ENCODE measurements around the gene ISX. TPM values are rescaled to one million over a fixed set of nuclear protein-coding genes. Genes with fewer than 3 reads are reported as not detected.
A peak's percentile ranks its signal among the peaks of the same experiment; 100 is the strongest.

Gene ISX
- total and polyA plus RNA-seq, 9 of the 15 experiments (the other 6 are each of a cell fraction or from before 2014, with no cell fraction given): 0.03 to 0.36 (median 0.07) TPM

GRCh38 chr22:35111244-35111643, 45.3 kb downstream of the ISX start:
- H3K9ac ChIP-seq (ENCODE audit: insufficient read depth in 1 of 2, low read depth in 2 of 2, low read length in 2 of 2): no peak overlapping the region
- in situ Hi-C loops (cut with MboI) (no loop called here), intact Hi-C loops (cut with micrococcal nuclease) (no loop called here)
- FAIRE-seq (no peak), ATAC-seq (no peak), DNase-seq (ENCODE audit: extremely low read depth in 1 of 4, low spot score in 3 of 4) (no peak)
- H3K4me2 ChIP-seq (ENCODE audit: insufficient read depth, low read length): no peak overlapping the region
- 0 out of 2 replicates have a peak, but pooled peaks have one; percentile 10 for TF ChIP-seq CEBPB (tag; IDR thresholded peaks at IDR 0.05)
- TF ChIP-seq HES1 (IDR thresholded peaks at IDR 0.05; ENCODE audit: low read depth): no peak
- peak; percentile 29; the same call in 1 of the 2 replicates for TF ChIP-seq ATF3 (IDR thresholded peaks at IDR 0.05)
- TF ChIP-seq ATF3 (CRISPR knock-in tag; conservative IDR thresholded peaks at IDR 0.05): no peak
- H3K27me3 ChIP-seq (ENCODE audit: control insufficient read depth in 2 of 2, insufficient read depth in 2 of 2, low read length in 2 of 2): no peaks in the 10 kb centered on the region
- H2AFZ ChIP-seq (ENCODE audit: low read depth, low read length): no peak overlapping the region
- no peaks in the 10 kb centered on the region for H3K4me1 ChIP-seq (replicated peaks in 1 of 2; ENCODE audit: control insufficient read depth in 2 of 2, insufficient read depth in 2 of 2, low read length in 2 of 2)
- H3K4me3 ChIP-seq: no peak overlapping the region
- no peaks in the 10 kb centered on the region; the same call in 1 of the 2 replicates for H3K9me3 ChIP-seq (replicated peaks; ENCODE audit: control insufficient read depth, insufficient read depth, low read depth, low read length)
- CTCF ChIA-PET (ENCODE audit: low intra/inter-chr PET ratio): no interaction called here
- H3K36me3 ChIP-seq (ENCODE audit: control insufficient read depth, insufficient read depth, low read length): no peaks in the 10 kb centered on the region
- POLR2A ChIA-PET: interaction anchor here (1.4 kb wide), 1 partner anchor 8 kb away, joined by 3 read pairs; no protein-coding TSS in a partner anchor
- whole genome bisulfite sequencing (ENCODE audit: insufficient coverage, low coverage, missing lambda C conversion rate): 63% methylated on average over 3 of the region's 3 CpGs
- no TSS peak for BruUV-seq (replicated peaks)
- no peaks in the 10 kb centered on the region for H4K20me1 ChIP-seq (replicated peaks; ENCODE audit: control insufficient read depth, insufficient read depth, low read length)
- no peak overlapping the region for H3K27ac ChIP-seq (ENCODE audit: extremely low read depth, low read depth, low read length)
- H3K9me1 ChIP-seq (ENCODE audit: control insufficient read depth, insufficient read depth, low read length): no peaks in the 10 kb centered on the region
- H3K79me2 ChIP-seq (ENCODE audit: control insufficient read depth, insufficient read depth, low read length): no peaks in the 10 kb centered on the region

GRCh38 chr22:35113341-35113740, 47.4 kb downstream of the ISX start:
- TF ChIP-seq BRCA1 (IDR thresholded peaks at IDR 0.05) (no peak), BRCA1 (CRISPR knock-in tag; IDR thresholded peaks at IDR 0.05) (no peak), THAP7 (CRISPR knock-in tag; IDR thresholded peaks at IDR 0.05) (no peak), ZNF316 (IDR thresholded peaks at IDR 0.05) (no peak), CGGBP1 (CRISPR knock-in tag; IDR thresholded peaks at IDR 0.05) (no peak), ZNF41 (CRISPR knock-in tag; conservative IDR thresholded peaks at IDR 0.05) (no peak), ZFP36 (IDR thresholded peaks at IDR 0.05; ENCODE audit: low read depth, low read length, partially characterized antibody) (no peak), ZNF197 (CRISPR knock-in tag; IDR thresholded peaks at IDR 0.05; ENCODE audit: low read depth) (no peak), ZNF740 (CRISPR knock-in tag; IDR thresholded peaks at IDR 0.05) (no peak), ZNF740 (tag; IDR thresholded peaks at IDR 0.05) (no peak), IRF2 (CRISPR knock-in tag; IDR thresholded peaks at IDR 0.05) (no peak)

More at GRCh38 chr22:35113341-35113740, 47.4 kb downstream of the ISX start:
- Histone ChIP-seq H3K79me2 (ENCODE audit: control insufficient read depth, insufficient read depth, low read length) (no peaks in the 10 kb centered on the region), H3K9me1 (ENCODE audit: control insufficient read depth, insufficient read depth, low read length) (no peaks in the 10 kb centered on the region), H4K20me1 (replicated peaks; ENCODE audit: control insufficient read depth, insufficient read depth, low read length) (no peaks in the 10 kb centered on the region), H3K4me1 (replicated peaks in 1 of 2; ENCODE audit: control insufficient read depth in 2 of 2, insufficient read depth in 2 of 2, low read length in 2 of 2) (no peaks in the 10 kb centered on the region), H3K9ac (ENCODE audit: insufficient read depth in 1 of 2, low read depth in 2 of 2, low read length in 2 of 2) (no peak overlapping the region), H3K27ac (ENCODE audit: extremely low read depth, low read depth, low read length) (no peak overlapping the region), H3K36me3 (ENCODE audit: control insufficient read depth, insufficient read depth, low read length) (no peaks in the 10 kb centered on the region), H3K4me3 (no peak overlapping the region), H3K4me2 (ENCODE audit: insufficient read depth, low read length) (no peak overlapping the region), H3K27me3 (ENCODE audit: control insufficient read depth in 2 of 2, insufficient read depth in 2 of 2, low read length in 2 of 2) (no peaks in the 10 kb centered on the region), H2AFZ (ENCODE audit: low read depth, low read length) (no peak overlapping the region), H3K9me3 (replicated peaks; ENCODE audit: control insufficient read depth, insufficient read depth, low read depth, low read length) (no peaks in the 10 kb centered on the region; the same call in 1 of the 2 replicates)
- ChIA-PET POLR2A (no interaction called here), CTCF (ENCODE audit: low intra/inter-chr PET ratio) (no interaction called here)
- intact Hi-C loops (cut with micrococcal nuclease) (no loop called here), in situ Hi-C loops (cut with MboI) (no loop called here)
- WGBS (ENCODE audit: insufficient coverage, low coverage, missing lambda C conversion rate): 65% methylated on average over 7 of the region's 10 CpGs
- DNase-seq (ENCODE audit: extremely low read depth in 1 of 4, low spot score in 3 of 4) (no peak), ATAC-seq (no peak), FAIRE-seq (no peak)
- BruUV-seq (replicated peaks): no TSS peak
